NCI-H345 (cell line): ENCODE results near the gene ABO.
"Not testable (repeated sequence)": the region's sequence is repeated elsewhere in the genome, so short reads cannot be mapped to it uniquely, and the experiment has no call there.

Source experiments
- DNase-seq: peaks from one replicate; lab custom pipeline; 2025; lab: John Stamatoyannopoulos, UW

ABO gene

DNA sequence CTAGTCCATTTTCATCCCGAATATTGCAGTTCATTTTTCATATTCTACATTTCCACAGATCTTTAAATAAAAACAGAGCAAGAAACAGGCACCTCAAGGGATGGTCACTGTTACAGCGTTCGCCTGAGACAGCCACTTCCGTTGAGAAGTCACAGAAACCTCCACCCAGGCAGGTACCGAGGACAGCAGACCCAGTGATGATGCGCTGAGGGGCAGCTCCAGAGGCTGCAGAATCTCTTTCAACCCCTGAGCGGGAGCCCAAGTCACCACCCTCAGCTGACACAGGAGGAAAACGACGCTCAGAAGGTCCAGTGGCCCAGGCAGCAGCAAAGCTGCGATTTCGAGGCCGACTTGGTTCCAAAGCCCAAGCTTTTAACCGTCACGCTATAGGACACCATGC, 32.8 kb downstream of the ABO start:
- DNase-seq: no peak

GRCh38 chr9:133239533-133240090, 35.4 kb downstream of the ABO start:
- no peak for DNase-seq

DNA sequence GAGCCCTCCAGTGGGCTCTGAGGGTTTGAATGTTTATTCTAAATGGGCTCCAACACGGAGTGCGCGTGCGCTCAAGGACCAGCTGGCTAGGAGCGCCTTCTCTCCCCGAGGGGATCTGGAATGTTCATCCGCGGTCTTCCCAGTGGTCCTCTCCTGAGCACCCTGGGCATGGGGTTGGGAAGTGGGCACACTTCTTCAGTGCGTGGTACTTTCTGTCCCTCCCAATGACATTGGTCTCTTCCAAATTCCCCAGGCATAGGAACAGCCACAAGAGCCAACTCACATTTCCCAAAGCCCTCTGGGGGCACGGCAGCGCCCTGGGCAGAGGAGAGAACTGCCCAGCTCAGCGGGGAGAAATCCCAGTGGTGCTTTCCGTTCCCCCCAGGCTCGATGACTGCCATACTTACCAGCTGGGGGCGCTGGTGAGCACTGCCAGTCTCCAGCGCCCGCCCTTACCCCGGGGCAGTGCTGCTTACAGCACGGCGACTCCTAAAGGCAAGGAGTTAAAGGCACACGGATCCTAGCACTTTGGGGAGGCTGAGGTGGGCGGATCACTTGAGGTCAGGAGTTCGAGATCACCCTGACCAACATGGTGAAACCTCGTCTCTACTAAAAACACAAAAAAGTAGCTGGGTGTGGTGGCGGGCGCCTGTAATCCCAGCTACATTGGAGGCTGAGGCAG, 36.0 kb downstream of the ABO start:
- no peak for DNase-seq

DNA sequence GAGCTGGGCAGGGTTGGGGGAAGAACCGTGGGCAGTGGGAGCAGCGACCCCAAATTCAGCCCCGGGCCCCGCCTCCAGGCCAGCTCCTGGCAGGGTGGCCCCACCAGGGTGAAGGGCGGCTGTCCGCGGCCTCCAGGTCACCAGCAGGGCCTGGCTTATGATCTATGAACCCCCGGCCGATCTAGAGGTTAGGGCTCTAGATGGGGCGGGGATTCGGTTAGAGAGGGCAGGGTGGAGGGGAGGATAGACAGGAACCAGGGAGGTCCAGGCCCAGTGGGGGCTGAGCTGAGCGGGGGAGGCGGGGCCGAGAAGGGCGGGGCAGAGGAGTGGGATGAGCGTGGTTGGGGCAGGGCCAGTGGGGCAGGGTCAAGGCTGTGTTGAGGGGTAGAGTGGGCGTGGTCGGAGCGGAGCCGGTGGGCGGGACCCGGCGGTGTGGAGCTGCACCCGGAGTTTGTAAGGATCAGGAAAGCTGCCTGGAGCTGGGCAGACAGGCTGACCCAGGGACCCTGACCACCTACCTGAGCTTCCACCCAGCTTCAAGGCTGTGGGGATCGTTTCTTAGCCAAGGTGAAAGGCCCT, 36.6 kb downstream of the ABO start:
- DNase-seq: no peak

- DNase-seq: no peak
Measured at GRCh38 chr9:133237035-133237731, 37.8 kb downstream of the ABO start.

GRCh38 chr9:133236291-133237034, 38.5 kb downstream of the ABO start:
- not testable (repeated sequence) for DNase-seq

DNA sequence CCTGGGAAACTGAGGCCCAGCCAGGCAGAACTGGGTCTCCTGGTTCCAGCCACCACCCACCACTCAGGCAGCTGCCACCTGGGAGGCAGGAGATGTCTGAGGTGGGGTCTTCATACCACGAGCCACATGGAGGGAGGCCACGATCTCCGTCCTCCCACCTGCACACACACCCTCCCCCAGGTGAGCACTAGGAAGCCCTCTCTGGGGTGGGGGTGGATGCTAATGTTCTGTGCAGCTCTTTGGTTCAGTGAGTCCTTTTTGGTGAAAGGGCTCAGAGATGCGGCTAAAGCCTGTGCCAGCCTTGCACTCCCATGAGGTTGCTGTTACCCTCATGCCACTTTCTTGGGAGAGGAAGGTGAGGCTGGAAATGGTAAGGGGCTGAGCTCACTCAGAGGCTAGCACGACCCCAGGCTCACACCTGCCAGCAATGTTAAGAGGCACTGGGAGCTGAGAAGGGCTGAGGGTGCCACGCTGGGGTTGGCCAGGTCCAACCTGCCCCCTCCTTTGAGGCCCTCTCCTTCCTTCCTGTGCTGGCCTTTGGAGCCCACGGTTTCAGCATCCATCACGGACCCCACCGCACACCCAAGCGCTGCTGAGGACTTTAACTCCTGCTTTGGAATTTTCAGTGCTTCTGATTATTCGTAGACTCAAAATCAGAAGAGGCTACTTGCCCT, 39.3 kb downstream of the ABO start:
- no peak for DNase-seq

DNA sequence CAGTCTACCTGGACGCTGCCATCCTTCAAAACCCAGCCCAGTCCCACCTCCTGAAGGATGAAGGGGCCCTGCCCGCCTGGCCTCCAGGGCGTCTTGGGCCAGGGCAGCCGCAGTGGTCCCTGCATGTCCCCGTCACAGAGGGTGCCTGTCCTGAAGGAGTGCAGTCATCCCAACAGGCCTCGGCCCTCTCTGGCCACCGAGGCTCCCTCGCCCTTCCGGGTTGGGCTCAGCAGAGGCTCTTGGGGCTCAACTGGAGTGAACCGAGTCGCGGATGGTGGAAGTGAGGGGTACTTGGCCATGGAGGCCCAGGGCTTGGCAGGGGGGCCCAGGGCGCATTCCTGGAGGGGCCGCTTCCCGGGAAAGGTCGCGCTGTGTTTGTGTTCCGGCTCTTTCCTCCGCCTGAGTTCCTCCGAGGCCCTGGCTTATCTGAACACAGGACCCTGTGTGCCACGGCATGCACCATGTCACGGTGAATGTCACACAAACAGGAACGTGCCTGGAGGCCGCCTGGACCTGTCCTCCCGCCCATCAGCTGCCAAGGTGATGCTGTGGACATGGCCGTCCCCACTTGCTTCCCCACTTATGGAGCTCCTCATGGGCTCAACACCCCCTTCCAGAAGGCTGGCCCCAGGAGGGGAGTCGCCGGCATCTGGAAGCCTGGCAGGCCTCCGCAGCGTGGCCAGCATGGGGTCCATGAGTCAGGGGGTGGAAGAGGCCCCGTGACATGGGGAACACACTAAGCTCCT, 40.3 kb downstream of the ABO start:
- DNase-seq: no peak

- DNase-seq: no peak
Measured at GRCh38 chr9:133233681-133234432, 41.1 kb downstream of the ABO start.

- not testable (repeated sequence) for DNase-seq
Measured at GRCh38 chr9:133231934-133232568, 43.0 kb downstream of the ABO start.

- not testable (repeated sequence) for DNase-seq
Measured at GRCh38 chr9:133230514-133230913, 44.5 kb downstream of the ABO start.

- no peak for DNase-seq
Measured at GRCh38 chr9:133230093-133230492, 44.9 kb downstream of the ABO start.

- DNase-seq: not testable (repeated sequence)
Measured at GRCh38 chr9:133228474-133229193, 46.4 kb downstream of the ABO start.

DNA sequence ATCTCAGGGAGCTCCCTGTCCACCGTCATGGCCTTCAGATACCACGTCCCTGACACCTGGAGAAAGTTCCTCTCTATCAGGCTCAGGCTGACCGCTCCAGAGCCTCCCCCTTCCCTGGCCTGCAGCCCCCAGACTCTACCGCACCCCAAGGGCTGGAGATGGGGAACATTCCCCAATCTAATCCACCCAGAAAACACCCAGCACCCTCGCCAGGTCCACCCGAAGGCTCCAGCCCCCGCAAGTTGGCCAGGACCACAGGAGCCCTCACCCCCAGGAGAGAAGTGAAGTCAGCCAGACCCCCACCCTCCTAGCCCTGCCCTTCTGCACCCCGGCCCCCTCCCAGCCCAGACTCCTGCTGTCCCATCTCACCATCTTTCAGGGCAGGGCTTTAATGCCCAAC, 47.0 kb downstream of the ABO start:
- DNase-seq: not testable (repeated sequence)

DNA sequence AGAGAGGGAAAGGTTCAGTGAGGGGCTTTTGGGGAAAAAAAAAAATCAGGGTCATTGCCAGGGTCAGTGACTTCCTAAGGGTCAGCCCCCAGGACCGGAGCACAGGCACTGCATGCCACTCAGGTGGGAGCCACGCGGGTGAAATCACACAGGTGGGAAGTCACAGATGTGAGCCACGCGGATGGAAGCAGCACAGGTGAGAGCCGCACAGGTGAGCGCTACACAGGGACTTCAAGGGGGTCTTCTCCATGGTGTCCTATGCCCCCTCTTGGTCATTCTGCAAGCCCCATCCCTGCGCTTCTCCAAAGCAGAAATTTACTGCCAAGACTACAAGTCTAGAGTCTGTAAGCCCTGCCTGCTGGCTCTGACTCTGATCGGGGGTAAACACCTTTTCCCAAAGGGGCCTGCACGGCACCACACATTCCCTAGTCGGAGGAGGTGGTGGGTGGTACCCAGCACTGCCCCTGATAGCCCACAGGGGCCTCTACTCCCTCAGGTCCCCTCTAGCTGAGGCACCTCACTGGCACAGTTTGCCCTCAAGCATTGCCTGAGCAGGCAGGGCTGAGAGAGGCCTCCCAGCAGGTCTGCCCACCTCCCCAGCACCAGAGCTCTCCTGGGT, 47.6 kb downstream of the ABO start:
- no peak for DNase-seq

DNA sequence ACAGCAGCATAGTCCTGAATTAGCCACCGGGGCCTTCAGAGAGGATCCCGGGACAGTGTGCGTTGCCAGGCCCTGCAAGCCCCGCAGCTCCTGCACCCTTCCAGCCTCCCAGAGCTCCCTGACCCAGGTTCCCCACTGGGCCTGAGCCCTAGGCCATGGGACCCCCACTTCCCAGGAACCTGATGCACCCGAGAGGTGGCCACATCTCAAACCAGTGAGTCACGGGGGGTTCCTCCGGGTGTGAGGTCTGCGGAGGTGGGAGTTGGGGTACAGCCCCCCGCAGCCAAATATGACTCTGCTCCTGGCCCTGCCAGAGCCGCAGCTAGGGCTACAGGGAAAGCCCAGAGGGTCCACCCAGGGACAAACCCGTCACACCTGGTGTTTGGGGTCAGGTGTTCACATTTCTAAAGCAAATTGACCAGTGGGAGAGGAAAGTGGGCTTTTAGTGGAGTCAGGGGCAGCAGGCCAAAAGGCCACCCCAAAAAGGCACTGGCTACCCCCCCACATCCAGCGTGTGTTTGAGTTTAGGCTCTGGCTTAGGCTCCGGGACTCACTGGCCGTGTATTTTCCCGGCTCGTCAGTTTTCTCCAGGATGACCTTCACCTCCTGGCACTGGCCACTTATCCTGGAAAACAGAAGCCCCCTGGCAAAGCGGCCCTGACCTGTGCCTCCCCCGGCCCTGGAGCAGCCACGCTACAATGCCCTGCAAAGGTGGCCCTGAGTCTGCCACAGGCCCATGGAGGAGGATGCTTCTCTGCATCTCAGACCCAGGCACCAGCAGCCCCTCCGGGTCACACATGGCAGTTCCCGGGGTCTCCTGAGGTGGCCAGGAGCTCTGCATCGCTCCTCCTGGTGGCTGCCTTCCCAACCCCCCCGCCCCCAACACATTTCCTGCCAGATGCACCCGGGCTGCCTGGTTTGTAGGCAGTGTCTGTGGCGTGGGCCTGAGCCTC, 48.5 kb downstream of the ABO start:
- DNase-seq: no peak

DNA sequence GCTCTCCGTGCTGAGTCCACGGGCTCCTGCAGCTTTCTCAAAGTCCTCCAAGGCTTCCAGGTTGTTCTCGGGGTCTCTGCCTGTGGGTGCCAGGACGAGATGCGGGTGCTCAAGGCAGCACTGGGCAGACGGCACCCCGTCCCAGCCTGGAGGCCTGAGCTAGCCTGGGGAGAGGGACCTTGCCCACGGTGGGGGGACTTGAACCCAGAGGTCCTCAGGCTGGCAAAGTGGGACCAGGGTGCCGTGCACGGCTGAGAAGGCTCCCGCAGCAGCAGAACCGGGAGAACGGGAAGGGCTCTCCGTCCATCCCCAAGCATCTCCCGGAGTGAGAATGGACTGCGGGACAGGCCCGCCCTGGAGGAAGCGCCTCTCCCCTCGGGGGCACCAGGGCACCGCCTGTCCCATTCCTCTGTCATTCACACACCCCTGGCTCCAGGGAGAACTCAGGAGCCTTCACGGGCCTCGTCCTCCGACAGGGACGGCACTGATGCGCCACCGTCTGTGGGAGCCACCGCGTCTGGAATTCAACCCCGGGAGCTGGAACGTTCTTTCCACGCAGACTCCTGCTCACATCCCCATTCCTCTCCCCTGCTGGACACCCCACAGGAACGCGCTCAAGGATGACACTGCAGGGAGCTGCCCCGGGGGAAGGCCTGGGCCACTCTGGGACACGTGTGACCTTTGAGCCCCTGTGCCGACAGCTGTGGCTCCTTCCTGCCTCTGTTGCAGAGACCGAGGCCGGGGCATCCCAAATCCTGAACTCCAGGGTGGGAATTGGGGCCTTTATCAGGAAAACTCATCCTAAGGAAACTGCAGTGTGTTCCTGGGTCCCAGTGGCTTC, 49.6 kb downstream of the ABO start:
- no peak for DNase-seq
